Measurements from ENCODE around the gene ADCY10. TPM values are rescaled to one million over a fixed set of nuclear protein-coding genes. Genes with fewer than 3 reads are reported as not detected.

ADCY10 gene
- total and polyA plus RNA-seq, 9 of the 15 experiments (the other 6 are each of a cell fraction or from before 2014, with no cell fraction given): 0.08 to 0.86 (median 0.22) TPM

DNA sequence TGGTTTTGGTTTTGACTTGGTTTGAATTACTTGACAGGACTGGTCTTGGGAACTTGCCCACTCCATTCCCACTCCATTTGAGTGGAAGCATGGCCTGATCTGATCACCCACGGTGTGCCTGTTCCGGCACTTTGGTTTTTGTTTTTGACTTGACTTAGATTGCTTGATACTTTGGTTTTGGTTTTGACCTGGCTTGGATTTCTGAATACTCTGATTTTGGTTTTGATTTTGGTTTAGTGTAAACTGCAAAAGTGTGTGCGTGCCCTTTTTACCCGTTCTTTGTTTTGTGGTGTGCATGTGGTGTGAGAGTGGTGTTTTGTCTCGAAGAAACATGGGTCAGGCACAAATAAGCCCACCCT, 50.0 kb downstream of the ADCY10 start (continued):
- TF ChIP-seq, protein P1, sequence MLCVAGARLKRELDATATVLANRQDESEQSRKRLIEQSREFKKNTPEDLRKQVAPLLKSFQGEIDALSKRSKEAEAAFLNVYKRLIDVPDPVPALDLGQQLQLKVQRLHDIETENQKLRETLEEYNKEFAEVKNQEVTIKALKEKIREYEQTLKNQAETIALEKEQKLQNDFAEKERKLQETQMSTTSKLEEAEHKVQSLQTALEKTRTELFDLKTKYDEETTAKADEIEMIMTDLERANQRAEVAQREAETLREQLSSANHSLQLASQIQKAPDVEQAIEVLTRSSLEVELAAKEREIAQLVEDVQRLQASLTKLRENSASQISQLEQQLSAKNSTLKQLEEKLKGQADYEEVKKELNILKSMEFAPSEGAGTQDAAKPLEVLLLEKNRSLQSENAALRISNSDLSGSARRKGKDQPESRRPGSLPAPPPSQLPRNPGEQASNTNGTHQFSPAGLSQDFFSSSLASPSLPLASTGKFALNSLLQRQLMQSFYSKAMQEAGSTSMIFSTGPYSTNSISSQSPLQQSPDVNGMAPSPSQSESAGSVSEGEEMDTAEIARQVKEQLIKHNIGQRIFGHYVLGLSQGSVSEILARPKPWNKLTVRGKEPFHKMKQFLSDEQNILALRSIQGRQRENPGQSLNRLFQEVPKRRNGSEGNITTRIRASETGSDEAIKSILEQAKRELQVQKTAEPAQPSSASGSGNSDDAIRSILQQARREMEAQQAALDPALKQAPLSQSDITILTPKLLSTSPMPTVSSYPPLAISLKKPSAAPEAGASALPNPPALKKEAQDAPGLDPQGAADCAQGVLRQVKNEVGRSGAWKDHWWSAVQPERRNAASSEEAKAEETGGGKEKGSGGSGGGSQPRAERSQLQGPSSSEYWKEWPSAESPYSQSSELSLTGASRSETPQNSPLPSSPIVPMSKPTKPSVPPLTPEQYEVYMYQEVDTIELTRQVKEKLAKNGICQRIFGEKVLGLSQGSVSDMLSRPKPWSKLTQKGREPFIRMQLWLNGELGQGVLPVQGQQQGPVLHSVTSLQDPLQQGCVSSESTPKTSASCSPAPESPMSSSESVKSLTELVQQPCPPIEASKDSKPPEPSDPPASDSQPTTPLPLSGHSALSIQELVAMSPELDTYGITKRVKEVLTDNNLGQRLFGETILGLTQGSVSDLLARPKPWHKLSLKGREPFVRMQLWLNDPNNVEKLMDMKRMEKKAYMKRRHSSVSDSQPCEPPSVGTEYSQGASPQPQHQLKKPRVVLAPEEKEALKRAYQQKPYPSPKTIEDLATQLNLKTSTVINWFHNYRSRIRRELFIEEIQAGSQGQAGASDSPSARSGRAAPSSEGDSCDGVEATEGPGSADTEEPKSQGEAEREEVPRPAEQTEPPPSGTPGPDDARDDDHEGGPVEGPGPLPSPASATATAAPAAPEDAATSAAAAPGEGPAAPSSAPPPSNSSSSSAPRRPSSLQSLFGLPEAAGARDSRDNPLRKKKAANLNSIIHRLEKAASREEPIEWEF (CRISPR knock-in tag; IDR thresholded peaks at IDR 0.05): no peak
- no peak for TF ChIP-seq OTX1 (CRISPR knock-in tag; IDR thresholded peaks at IDR 0.05)
- TF ChIP-seq CREM (IDR thresholded peaks at IDR 0.05; ENCODE audit: low read depth): no peak
- TF ChIP-seq, protein P2, sequence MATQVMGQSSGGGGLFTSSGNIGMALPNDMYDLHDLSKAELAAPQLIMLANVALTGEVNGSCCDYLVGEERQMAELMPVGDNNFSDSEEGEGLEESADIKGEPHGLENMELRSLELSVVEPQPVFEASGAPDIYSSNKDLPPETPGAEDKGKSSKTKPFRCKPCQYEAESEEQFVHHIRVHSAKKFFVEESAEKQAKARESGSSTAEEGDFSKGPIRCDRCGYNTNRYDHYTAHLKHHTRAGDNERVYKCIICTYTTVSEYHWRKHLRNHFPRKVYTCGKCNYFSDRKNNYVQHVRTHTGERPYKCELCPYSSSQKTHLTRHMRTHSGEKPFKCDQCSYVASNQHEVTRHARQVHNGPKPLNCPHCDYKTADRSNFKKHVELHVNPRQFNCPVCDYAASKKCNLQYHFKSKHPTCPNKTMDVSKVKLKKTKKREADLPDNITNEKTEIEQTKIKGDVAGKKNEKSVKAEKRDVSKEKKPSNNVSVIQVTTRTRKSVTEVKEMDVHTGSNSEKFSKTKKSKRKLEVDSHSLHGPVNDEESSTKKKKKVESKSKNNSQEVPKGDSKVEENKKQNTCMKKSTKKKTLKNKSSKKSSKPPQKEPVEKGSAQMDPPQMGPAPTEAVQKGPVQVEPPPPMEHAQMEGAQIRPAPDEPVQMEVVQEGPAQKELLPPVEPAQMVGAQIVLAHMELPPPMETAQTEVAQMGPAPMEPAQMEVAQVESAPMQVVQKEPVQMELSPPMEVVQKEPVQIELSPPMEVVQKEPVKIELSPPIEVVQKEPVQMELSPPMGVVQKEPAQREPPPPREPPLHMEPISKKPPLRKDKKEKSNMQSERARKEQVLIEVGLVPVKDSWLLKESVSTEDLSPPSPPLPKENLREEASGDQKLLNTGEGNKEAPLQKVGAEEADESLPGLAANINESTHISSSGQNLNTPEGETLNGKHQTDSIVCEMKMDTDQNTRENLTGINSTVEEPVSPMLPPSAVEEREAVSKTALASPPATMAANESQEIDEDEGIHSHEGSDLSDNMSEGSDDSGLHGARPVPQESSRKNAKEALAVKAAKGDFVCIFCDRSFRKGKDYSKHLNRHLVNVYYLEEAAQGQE (IDR thresholded peaks at IDR 0.05; ENCODE audit: borderline replicate concordance): no peak
- TF ChIP-seq, protein P2 (CRISPR knock-in tag; IDR thresholded peaks at IDR 0.05; ENCODE audit: low read depth): no peak
- TF ChIP-seq, protein P3, sequence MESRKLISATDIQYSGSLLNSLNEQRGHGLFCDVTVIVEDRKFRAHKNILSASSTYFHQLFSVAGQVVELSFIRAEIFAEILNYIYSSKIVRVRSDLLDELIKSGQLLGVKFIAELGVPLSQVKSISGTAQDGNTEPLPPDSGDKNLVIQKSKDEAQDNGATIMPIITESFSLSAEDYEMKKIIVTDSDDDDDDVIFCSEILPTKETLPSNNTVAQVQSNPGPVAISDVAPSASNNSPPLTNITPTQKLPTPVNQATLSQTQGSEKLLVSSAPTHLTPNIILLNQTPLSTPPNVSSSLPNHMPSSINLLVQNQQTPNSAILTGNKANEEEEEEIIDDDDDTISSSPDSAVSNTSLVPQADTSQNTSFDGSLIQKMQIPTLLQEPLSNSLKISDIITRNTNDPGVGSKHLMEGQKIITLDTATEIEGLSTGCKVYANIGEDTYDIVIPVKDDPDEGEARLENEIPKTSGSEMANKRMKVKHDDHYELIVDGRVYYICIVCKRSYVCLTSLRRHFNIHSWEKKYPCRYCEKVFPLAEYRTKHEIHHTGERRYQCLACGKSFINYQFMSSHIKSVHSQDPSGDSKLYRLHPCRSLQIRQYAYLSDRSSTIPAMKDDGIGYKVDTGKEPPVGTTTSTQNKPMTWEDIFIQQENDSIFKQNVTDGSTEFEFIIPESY (CRISPR knock-in tag; IDR thresholded peaks at IDR 0.05): no peak; the same call in 1 of the 2 replicates
- no peak for TF ChIP-seq MTA3 (IDR thresholded peaks at IDR 0.05; ENCODE audit: borderline replicate concordance)
- peak; percentile 99 for TF ChIP-seq HDAC2 (IDR thresholded peaks at IDR 0.05)
- TF ChIP-seq BMI1 (IDR thresholded peaks at IDR 0.05; ENCODE audit: low read length): no peak
- TF ChIP-seq, protein P4, sequence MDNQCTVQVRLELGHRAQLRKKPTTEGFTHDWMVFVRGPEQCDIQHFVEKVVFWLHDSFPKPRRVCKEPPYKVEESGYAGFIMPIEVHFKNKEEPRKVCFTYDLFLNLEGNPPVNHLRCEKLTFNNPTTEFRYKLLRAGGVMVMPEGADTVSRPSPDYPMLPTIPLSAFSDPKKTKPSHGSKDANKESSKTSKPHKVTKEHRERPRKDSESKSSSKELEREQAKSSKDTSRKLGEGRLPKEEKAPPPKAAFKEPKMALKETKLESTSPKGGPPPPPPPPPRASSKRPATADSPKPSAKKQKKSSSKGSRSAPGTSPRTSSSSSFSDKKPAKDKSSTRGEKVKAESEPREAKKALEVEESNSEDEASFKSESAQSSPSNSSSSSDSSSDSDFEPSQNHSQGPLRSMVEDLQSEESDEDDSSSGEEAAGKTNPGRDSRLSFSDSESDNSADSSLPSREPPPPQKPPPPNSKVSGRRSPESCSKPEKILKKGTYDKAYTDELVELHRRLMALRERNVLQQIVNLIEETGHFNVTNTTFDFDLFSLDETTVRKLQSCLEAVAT (IDR thresholded peaks at IDR 0.05): peak in 1 of 2 experiments; percentile 68; a peak in 1 of 4 replicates
- no peak for TF ChIP-seq IFI16 (CRISPR knock-in tag; IDR thresholded peaks at IDR 0.05)
- TF ChIP-seq NCOA1 (IDR thresholded peaks at IDR 0.05; ENCODE audit: low read depth): no peak
- peak in 1 of 2 experiments; percentile 81 for TF ChIP-seq NCOA2 (IDR thresholded peaks at IDR 0.05; ENCODE audit: partially characterized antibody in 2 of 2)
